Neural progenitor cell (in vitro differentiated cells): ENCODE measurements around the gene SAMD11.

Experiments used
- EZH2 ChIP-seq: fragments of 200-600 bp; sonication (generic); IDR thresholded peaks from 2 replicates; pipeline ENCODE4 v1.6.1; 2017; ENCODE audit warnings: antibody characterized with exemption, mild to moderate bottlenecking, moderate library complexity
- TF ChIP-seq, protein P1 (sequence below): fragments of 200-600 bp; sonication (generic); IDR thresholded peaks from 2 replicates; pipeline ENCODE4 v1.5.1; 2017; ENCODE audit warnings: antibody characterized with exemption, mild to moderate bottlenecking

DNA sequence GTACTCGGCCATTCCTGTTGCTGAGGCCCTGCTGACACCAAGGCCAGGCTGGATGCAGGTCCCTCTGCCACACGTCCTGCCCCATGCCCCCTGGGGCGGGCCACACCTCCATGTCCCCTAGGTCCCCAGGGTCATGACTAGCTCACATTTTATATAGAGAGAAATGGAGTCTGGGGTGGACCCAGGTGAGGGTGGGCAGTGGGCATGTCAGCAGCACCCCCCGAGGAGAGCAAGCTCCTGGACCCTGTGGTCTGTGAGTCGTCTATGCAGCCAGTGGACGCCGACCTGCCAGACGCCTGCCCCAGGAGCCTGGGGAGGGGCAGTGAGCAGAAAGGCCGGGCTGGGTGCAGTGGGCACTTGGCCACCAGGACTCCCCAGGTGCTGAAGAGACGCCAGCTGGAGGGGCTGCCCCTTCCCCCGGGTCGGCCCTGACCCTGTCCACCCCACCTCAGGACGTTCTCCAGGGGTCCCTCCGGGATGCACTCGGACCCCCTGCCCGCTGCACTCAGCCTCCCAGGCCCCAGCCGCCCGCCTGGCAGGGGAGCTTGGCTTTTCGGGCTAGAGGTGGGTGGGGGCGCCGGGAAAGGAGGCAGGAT is 15.9 kb downstream of the SAMD11 start:
- TF ChIP-seq, protein P1, sequence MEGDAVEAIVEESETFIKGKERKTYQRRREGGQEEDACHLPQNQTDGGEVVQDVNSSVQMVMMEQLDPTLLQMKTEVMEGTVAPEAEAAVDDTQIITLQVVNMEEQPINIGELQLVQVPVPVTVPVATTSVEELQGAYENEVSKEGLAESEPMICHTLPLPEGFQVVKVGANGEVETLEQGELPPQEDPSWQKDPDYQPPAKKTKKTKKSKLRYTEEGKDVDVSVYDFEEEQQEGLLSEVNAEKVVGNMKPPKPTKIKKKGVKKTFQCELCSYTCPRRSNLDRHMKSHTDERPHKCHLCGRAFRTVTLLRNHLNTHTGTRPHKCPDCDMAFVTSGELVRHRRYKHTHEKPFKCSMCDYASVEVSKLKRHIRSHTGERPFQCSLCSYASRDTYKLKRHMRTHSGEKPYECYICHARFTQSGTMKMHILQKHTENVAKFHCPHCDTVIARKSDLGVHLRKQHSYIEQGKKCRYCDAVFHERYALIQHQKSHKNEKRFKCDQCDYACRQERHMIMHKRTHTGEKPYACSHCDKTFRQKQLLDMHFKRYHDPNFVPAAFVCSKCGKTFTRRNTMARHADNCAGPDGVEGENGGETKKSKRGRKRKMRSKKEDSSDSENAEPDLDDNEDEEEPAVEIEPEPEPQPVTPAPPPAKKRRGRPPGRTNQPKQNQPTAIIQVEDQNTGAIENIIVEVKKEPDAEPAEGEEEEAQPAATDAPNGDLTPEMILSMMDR: no peak
- TF ChIP-seq EZH2: no peak
